CD4-positive, alpha-beta T cell treated with Interleukin-4 for 1 hour (primary cell): ENCODE results near the gene SCGB1D1.

Experiments used
- DNase-seq, 2 donors: peaks; one replicate each; pipeline ENCODE4 v3.0.0-alpha.2; 2020 to 2022

The SCGB1D1 gene

DNA sequence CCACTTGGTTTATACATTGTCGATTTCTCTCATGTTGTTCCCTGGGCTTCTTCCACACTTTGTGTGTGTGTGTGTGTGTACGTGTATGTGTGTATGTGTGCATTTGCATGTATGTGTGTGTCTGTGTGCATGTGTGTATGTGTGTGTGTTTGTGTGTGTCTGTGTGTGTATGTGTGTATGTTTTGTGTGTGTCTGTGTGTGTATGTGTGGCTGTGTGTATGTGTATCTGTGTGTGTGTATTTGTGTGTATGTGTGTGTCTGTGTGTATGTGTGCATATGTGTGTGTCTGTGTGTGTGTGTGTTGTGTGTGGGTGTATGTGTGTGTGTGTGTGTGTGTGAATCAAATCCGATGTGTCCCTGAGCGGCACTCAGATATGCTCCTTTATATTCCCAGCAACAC lies 47.5 kb downstream of the SCGB1D1 start:
- DNase-seq = no peak

DNA sequence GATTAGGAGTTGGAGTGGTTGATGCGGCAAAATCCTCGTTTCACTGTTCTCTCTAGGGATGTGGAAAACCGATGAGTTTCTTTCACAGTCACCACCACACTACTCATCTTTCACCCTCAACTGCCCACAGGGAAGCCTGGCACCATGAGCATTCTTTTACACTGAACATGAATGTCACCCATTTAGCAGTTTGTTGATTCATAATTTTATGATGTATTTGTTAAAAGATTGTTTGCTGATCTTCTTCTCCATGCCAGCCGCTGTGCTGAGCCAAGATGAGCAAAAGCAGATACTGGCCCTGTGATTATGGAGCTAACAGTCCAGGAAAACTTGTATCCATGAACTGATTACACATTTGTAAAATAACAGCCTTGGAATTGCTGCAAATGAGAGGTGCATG lies 48.1 kb downstream of the SCGB1D1 start:
- no peak for DNase-seq

DNA sequence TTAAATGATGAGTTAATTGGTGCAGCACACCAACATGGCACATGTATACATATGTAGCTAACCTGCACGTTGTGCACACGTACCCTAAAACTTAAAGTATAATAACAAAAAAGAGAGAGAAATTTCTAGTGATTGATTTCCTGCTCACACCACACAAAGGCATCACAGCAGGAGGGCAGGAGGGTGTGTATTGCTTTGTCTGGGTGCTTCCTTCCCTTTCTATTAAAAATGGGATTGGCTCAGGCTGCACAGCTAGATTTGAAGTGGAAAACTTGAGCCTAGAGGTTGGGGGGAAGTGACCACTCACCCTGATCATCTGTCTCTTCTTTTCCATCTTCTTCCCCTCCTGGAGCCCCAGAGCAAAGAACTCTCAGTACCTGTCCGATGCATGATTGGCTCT lies 51.1 kb downstream of the SCGB1D1 start:
- DNase-seq = no peak

DNA sequence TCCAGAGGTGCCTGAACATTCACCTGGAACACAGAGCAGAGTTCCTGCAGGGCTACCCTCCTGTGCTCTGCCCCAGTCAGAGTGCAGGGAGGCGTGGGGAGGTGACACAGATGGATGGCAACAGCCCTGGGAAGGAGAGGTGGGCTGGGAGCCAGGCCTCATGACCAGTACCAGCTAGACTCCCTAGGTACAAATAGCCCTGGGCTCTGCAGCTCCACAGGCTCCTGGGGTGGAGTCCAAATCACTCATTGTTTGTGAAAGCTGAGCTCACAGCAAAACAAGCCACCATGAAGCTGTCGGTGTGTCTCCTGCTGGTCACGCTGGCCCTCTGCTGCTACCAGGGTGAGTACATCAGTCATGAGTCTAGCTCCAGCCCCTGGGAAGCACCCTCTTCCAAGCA lies 52.0 kb downstream of the SCGB1D1 start, which contains the start of gene SCGB1D2:
Gene SCGB1D2 (plus strand): TSS at position 219 of the 400 bp plus-strand sequence. CDS start 69 bp downstream, at position 288.
- no peak for DNase-seq
